Neutrophil (primary cell): ENCODE results near the gene PDE11A.
"Not testable (repeated sequence)": the region's sequence is repeated elsewhere in the genome, so short reads cannot be mapped to it uniquely, and the experiment has no call there.

Experiments used
- H3K27ac ChIP-seq: fragments of 200-600 bp; sonication (generic); 2 replicates; pipeline ENCODE4 v1.5.1; 2016; ENCODE audit warnings: mild to moderate bottlenecking, moderate library complexity
- H3K27me3 ChIP-seq: fragments of 200-600 bp; sonication (generic); 2 replicates; pipeline ENCODE4 v1.6.0; 2016; ENCODE audit warnings: mild to moderate bottlenecking
- H3K36me3 ChIP-seq: fragments of 200-600 bp; sonication (generic); 2 replicates; pipeline ENCODE4 v1.5.1; 2017
- H3K4me1 ChIP-seq, 2 experiments: fragments of 200-600 bp in 1 of 2; sonication (generic) in 1 of 2; 1 replicate in 1 of 2; 2 replicates in 1 of 2; pipeline versions ENCODE4 v1.5.1 to v1.6.1; 2013 to 2016; ENCODE audit warnings: low read depth in 1 of 2, low read length in 1 of 2, mild to moderate bottlenecking in 1 of 2, moderate library complexity in 1 of 2; ENCODE audit not compliant: control insufficient read depth in 1 of 2, insufficient read depth in 1 of 2
- H3K4me3 ChIP-seq, 2 experiments: fragments of 200-600 bp in 1 of 2; sonication (generic) in 1 of 2; 1 replicate in 1 of 2; 2 replicates in 1 of 2; pipeline ENCODE4 v1.5.1; 2013 to 2016; ENCODE audit warnings: low read depth in 1 of 2, low read length in 1 of 2, mild to moderate bottlenecking in 1 of 2, moderate library complexity in 1 of 2
- H3K9me3 ChIP-seq: fragments of 200-600 bp; sonication (generic); 2 replicates; pipeline ENCODE4 v1.5.1; 2016
- CTCF ChIP-seq: fragments of 200-600 bp; sonication (generic); IDR thresholded peaks from 2 replicates; pipeline ENCODE4 v1.5.1; 2016; ENCODE audit warnings: antibody characterized with exemption

PDE11A gene

GRCh38 chr2:178047391-178047790 is 25.2 kb downstream of the PDE11A start:
- no peak overlapping the region for H3K4me3 ChIP-seq

GRCh38 chr2:178044836-178045235 is 27.7 kb downstream of the PDE11A start:
- H3K9me3 ChIP-seq, result no peaks in the 10 kb centered on the region

More at GRCh38 chr2:178047391-178047790, 25.2 kb downstream of the PDE11A start:
- H3K27ac ChIP-seq, result no peak overlapping the region
- no peaks in the 10 kb centered on the region for H3K36me3 ChIP-seq
- H3K9me3 ChIP-seq, result no peaks in the 10 kb centered on the region
- no peak for TF ChIP-seq CTCF
- no peaks in the 10 kb centered on the region for H3K4me1 ChIP-seq
- H3K27me3 ChIP-seq, result no peaks in the 10 kb centered on the region

GRCh38 chr2:178043266-178043665 is 29.3 kb downstream of the PDE11A start:
- H3K36me3 ChIP-seq, result no peaks in the 10 kb centered on the region
- no peak overlapping the region for H3K4me3 ChIP-seq
- no peaks in the 10 kb centered on the region for H3K9me3 ChIP-seq
- H3K27me3 ChIP-seq, result no peaks in the 10 kb centered on the region
- no peak overlapping the region for H3K27ac ChIP-seq
- no peak for TF ChIP-seq CTCF
- H3K4me1 ChIP-seq, result no peaks in the 10 kb centered on the region

More at GRCh38 chr2:178044836-178045235, 27.7 kb downstream of the PDE11A start:
- no peak for TF ChIP-seq CTCF
- H3K27me3 ChIP-seq, result no peaks in the 10 kb centered on the region
- no peaks in the 10 kb centered on the region for H3K4me1 ChIP-seq
- no peak overlapping the region for H3K27ac ChIP-seq
- H3K36me3 ChIP-seq, result no peaks in the 10 kb centered on the region
- H3K4me3 ChIP-seq, result no peak overlapping the region

- H3K36me3 ChIP-seq, H3K4me3 ChIP-seq, H3K27ac ChIP-seq, H3K27me3 ChIP-seq, H3K4me1 ChIP-seq, H3K9me3 ChIP-seq: not testable (repeated sequence)
Observed at GRCh38 chr2:178033583-178033982, 39.0 kb downstream of the PDE11A start.

GRCh38 chr2:178029342-178029741 is 43.2 kb downstream of the PDE11A start:
- H3K27me3 ChIP-seq, result no peaks in the 10 kb centered on the region
- no peak overlapping the region for H3K27ac ChIP-seq
- no peaks in the 10 kb centered on the region for H3K4me1 ChIP-seq
- TF ChIP-seq CTCF, result no peak
- H3K36me3 ChIP-seq, result no peaks in the 10 kb centered on the region
- no peaks in the 10 kb centered on the region for H3K9me3 ChIP-seq
- no peak overlapping the region for H3K4me3 ChIP-seq

GRCh38 chr2:178025551-178026185 is 46.9 kb downstream of the PDE11A start:
- Histone ChIP-seq H3K27ac (no peak overlapping the region), H3K36me3 (no peaks in the 10 kb centered on the region), H3K27me3 (no peaks in the 10 kb centered on the region), H3K4me1 (no peaks in the 10 kb centered on the region), H3K4me3 (no peak overlapping the region), H3K9me3 (no peaks in the 10 kb centered on the region)
- no peak for TF ChIP-seq CTCF
